NCI-H2227 treated with DMSO at 0.1 percent for 48 hours (cell line): Measurements from ENCODE around the gene SLC1A4.
"Not testable (repeated sequence)": the region's sequence is repeated elsewhere in the genome, so short reads cannot be mapped to it uniquely, and the experiment has no call there.

ENCODE experiments used
- DNase-seq: peaks from one replicate; lab custom pipeline; 2025; lab: John Stamatoyannopoulos, UW

SLC1A4 gene

DNA sequence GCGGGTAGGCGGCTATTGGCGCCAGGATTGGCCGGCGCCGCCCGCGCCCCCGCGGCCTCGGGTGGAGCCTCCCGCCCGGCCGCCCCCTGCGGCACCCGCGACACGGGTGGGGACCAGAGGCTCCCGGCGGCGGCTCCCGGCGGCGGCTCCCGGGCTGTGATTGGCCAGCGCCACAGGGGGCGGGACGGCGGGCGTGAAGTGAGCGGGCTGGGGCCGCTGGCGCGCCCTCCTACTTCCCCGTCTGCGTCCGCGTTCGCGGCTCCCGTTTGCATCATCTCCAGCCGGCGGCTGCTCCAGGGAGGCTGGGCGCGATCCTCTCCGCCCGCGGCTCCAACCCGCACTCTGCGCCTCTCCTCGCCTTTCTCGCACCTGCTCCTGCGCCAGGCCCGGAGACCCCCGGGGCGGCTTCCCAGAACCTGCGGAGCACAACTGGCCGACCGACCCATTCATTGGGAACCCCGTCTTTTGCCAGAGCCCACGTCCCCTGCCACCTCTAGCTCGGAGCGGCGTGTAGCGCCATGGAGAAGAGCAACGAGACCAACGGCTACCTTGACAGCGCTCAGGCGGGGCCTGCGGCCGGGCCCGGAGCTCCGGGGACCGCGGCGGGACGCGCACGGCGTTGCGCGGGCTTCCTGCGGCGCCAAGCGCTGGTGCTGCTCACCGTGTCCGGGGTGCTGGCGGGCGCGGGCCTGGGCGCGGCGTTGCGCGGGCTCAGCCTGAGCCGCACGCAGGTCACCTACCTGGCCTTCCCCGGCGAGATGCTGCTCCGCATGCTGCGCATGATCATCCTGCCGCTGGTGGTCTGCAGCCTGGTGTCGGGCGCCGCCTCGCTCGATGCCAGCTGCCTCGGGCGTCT, at the start of gene SLC1A4:
Gene SLC1A4, plus strand, starts transcription at position 274 of the 856 bp plus-strand sequence. Its CDS starts 245 bp downstream, at position 519.
- DNase-seq: peak; percentile 80

DNA sequence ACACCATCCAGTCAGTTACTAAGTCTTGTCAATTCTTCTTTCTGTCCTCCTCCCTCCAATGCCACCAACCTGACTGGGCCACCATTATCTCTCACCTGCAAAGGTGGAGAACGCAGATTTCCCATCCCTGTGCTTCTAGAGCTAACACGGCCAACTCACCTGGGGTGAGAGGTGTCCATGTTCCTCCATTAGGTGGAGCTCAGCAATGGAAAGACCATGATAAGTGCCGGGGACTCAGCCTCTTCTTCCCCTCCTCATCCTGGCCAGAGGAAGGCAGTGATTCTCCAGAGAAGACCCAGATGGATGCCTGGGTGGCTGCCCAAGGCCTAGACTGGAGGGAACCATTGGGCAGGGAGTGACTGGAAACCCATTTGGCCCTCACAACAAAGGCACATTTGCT, 48.1 kb upstream of the SLC1A4 start:
- no peak for DNase-seq

DNA sequence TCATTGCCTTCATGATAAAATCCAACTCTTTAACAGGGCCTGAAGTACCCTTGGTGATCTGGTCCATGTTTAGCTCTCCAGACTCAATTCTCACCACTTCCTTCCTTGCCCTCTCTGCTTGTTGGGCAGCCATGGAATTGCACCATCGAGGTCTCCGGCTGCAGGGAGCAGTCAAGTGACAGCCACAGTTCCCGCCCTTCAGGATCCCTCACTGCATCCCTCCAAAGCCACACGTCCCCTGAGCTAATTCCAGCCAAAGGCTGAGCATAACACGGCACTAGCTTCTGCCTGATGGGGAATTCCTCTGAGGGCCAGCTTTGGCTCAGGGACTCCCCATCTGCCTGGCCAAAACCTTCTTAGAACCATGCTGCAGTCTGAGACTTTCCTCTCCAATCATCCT, 47.4 kb upstream of the SLC1A4 start:
- no peak for DNase-seq

DNA sequence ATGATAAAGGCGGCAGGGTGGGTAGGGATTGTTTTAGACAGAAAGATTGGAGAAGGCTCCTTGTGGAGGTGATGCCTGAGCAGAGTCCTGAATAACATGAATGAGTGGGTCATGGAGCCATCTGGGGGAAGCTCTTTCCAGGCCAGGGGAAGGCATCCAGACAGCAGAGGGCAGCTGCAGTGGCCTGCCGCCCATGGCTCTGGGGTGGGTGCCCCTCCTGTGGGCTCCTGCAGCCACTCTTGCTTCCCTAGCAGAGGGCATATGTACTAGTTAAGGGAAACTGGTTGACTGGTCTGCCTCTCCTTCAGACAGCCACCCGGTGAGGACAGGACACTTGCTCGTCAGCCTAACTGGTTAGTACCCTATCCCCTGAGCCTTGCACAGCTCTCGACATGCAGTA, 46.5 kb upstream of the SLC1A4 start:
- no peak for DNase-seq

DNA sequence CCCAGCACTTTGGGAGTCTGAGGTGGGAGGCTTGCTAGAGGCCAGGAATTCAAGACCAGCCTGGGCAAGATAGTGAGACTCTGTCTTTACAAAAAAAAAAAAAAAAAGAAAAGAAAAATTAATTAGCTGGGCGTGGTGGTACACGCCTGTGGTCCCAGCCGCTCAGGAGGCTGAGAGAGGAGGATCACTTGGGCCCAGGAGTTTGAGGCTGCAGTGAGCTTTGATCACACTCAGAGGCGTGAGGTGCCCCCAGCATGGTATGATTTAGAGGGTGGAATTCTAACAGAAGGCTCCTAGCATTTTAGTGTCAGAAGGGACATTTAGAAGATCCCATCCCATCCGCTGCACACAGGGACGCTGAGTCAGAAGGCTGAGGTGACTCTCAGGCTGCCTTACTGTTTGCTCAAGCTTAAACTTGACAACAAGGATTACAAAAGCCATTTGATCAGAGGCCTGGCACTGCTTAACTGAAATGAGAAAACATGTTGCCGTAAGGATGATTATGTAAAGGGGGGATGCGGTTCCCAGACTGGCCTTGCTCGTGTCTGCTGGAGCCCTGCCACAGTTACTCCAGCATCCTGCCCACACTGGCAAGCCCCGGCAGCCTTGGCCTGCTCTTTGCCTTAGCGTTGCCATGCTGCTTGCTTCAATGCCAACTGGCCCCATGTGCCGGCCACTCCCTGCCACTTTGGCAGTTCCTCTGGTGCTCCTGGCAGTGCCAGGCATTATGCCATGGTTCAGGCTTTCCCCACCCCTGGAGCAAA, 45.6 kb upstream of the SLC1A4 start:
- DNase-seq: no peak

DNA sequence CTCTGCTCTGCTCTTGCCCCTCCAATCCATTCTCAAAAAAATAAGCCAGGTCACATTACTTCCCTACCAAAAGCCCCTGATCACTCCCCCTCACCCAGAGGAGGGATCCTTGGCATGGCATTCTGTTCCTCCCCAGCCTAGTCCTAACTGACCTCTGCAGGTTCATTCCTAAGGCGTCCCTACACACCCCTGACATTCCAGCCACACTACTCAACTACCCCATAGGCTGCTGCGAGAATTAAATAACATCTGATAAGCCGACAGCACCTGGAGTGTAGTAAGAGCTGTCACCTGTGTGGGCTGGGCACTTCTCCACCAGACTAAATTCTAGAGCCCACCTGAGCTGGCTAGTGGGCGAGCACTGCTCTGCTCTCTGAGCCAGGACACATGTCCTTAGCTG, 44.7 kb upstream of the SLC1A4 start:
- no peak for DNase-seq

DNA sequence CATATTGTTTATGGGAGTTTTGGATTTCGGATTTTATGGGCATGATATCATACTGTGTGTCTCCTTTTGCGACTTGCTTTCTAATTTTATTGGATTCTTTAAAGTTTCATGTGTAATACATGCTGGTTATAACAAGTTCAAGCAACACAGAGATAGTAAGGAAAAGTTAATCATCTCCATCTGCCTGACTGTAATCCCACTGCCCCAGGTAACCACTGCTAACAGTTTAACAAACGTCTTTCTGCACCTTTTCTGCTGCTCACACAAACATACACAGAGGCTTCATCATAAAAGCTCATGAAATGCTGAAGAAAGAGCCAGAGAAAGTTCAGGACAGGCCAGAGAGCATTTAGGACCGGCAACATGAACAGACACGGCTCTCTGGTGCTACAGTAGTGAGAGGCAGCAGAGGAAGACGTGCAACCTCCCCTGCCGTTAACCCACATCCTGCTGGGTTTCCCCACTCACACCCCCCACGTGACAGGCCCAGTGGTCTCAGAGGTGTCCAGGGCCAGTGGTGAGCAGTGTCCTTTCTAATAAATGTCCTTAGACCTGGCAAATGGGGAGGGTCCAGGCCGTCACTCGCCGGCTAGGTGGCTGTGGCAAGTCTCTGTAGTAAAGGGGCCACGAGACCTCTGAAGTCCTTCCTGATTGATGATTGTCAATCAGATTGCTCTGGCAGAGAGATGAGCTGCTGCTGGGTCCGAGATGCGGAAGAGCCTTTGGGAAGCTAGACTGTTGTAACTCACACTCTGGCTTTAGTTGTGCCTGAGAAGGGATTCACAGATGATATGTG, 43.0 kb upstream of the SLC1A4 start:
- DNase-seq: no peak

DNA sequence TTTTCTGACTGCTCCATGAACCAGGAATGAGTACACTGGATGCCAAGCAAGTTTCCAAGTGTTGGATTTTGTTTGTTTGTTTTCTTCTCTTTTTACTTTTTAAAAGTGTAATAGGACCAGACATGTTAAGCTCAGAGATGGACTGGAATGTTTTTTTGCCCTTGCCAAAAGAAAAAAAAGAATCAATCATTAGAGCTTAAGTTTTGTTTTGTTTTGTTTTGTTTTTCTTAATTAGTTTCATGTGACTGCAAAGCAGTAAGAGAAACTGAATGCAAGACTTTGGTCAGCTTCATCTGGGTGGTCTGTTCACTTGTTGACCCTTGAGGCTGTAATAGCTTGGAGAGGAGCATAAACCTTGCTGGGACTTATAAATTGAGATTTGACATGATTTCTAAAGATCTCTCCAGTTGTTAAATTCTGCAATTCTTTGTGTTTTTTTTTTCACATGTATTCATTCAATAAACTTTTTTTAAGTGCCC, 42.4 kb upstream of the SLC1A4 start:
- no peak for DNase-seq

DNA sequence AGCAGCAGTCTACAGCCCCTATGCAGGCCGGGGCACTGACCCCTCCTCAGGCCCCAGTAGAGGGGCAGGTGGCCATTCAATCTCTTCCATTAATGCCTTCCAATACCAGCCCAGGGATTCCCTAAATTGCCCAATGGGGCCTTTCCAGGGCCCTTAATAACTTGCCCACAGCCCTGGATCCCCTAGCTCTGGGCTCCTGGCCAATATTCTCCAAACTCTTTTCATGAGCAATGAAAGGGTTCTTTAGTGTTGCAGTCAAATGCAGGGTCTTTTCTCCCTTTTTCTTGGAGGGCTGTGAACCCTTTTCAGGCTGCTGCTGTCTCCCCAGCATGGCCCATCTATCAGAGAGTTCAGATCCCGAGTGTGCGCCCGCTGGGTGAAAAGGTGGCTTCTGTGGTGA, 41.3 kb upstream of the SLC1A4 start:
- DNase-seq: no peak

DNA sequence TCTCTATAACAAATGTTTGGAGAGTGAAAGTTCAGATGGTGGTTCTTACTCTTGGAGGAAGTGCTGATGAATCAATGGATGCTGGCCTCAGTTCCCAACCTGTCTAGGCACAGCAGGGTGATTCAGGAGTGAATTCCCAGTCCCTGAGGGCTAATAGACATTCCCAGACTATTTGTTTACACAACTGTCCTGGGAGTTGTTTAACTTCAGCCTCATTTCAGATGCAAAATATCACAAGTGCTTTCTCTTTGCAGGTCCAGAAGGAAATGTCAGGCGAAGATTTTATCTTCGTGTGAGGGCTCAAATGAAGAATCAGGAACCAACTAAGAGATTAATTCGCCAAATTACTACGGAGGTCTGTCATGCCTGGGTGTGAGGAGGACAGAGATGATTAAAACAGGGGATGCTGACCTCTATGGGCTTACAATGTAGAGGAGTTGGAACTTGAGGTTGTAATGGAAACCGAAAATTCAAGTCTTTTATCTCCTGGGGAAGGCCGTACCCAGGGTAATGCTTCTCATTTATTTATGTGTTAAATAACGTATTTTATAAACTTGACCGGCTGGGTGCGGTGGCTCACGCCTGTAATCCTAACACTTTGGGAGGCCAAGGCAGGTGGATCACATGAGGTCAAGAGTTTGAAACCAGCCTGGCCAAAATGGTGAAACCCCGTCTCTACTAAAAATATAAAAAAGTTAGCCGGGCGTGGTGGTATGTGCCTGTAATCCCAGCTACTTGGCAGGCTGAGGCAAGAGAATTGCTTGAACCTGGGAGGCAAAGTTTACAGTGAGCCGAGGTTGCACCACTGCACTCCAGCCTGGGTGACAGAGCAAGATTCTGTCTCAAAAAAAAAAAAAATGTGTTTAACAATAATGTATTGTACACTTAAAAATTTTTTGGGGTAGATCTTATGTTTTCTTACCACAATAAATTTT, 38.7 kb upstream of the SLC1A4 start:
- no peak for DNase-seq

DNA sequence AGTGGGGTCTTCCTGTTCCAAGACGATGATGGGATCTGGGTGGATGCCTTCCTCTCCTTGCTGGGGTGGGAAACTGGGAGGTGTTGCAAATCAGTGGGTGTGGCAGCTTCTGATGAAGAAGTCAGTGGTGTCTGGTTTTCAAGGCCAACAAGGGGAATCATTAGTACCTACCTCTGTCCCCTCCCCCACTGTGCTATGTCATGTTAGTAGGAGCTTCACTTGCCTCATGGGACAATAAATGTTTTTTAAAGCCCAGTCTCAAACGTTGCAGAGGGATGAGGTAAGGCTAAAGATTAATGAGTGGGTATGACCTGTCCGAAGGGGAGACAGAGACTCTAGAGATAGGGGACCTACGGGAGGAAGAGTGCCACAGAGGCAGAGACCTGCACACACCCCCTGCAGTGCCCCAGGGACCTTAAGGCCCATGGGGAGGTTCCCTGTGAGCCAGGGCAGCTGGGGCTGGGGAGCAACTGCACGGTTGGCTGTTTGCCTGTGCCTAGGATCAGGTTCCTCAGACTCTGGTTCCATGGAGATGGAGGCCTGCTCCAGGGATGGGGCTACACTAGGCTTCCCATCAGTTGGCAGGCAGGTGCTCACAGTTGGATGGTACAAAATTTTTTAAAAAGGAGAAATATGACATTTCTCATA, 37.8 kb upstream of the SLC1A4 start:
- DNase-seq: no peak

DNA sequence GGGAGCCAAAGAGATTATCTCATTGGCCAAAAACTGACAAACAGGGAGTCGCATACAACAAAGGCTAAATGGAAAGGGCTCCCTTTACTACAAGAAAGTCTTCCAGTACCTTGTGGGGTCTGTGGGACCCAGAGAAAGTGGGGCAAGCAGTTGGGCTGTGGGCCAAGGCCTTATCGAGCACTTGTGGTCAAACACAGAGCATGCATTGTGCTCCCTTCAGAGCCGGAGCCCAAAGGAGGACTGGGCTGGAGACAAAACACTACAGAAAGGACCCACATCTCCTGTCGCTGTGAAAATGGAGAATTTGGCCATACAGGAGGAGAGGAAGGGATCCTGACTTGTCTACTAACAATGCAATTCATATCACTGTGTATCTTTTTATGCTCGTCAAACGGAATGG, 37.1 kb upstream of the SLC1A4 start:
- DNase-seq: no peak

DNA sequence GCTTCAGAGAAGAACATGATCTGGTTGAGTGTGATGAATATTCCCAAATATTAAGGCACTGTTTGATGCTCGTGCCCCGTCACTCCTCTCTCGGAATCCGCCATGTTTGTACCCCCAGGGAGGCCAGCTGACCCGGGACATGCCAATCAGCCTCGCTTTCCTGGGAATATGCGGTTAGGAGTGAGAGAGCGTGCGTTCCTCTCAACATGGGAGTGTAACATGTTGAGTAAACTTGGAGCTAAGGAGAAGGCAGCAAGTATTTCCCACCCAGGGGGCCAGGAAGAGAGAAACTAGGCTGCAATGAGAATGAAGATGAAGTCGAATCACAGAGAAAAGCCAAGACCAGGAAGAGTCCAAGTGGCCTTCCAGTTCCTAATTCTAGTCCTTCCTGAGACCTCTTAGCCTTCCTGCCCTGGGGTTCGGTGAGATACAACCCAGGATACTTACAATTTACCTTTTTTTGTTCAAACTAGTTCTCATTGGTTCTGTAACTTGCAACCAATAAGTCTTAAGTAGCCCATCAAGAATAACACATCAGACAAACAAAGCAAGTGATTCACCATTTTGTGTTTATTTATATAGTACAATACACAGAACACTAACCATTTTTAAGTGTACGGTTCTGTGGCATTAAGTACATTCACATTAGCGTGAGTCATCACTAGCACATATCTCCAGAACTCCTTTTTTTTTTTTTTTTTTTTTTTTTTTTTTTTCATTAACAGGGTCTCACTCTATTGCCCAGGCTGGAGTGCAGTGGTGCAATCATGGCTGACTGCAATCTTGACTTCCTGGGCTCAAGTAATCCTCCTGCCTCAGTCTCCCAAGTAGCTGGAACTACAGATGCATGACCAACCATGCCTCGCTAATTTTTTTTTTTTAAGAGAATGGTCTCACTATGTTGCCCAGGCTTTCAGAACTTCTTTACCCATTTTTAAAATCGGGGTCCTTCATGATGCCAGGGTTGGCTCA, 36.4 kb upstream of the SLC1A4 start:
- no peak for DNase-seq

DNA sequence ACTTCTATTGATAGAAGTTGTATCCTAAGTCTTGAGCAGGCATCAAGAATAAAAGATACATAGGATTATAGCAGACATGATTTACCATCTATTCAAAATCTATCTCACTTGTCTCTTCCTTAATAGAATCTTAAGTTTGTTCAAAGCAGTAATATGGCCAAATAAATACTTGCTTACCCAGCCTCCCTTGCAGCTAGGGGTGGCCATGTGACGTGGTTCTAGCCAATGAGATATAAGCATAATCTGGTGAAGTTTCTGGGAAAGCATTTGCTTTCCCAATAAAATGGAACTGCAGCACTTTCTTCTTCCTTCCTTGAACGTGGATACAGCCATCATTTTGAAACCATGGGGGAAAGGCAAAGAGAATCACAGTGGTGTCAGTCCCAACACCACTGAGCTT, 33.7 kb upstream of the SLC1A4 start:
- DNase-seq: no peak

DNA sequence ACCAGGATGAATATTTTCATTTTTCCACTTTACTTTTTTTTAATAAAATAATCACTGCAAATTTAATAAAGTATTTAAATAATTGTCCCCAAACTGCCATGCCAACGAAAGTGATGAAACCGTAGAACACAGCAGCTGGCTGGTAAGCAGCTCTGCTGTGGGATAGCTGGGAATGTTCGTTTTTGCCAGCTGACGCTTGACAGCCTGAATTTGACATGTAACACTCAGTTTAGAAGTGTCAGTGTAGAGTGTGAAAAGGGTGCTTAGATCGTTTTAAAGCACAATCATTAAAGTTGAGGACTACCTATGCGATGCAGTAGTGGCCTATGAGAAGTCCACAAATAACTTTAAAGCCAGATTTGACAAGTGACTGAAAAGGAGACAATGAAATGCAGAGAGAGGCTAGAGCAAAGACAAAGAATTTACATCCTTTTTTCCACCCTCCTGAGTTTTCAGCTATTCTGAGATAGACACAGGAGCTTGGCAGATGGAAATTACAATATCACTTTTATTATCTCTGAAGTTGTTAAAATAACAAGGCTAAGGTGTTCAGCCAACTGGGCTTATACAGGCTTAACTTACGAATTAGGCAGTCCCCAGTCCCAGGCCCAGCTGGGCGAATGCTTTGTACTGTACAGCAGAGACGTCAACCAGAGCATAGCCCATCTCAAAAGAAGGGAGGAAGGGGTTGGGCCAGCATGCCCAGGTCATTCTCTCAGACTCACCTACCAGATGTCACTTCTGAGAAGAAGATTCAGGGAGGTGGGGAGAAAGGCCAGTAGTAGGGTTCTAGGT, 31.9 kb upstream of the SLC1A4 start:
- DNase-seq: no peak

DNA sequence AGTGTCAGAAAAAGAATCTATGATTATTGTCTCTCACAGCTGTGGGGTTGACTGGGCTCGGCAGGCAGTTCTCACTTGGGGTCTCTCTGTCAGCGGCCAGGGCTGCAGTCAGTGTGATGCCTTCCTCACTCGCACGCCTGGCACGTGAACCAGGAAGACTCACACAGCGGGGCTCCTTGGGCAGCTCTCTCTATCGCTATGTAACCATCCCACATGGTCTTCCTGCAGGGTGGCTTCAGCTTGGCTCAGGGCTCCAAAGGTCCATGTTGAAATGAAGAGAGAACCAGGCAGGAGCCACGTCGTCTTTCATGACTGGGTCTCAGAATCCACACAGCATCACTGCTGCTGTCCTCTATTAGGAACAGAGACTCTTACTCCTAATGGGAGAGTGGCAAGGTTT, 30.6 kb upstream of the SLC1A4 start:
- DNase-seq: no peak

DNA sequence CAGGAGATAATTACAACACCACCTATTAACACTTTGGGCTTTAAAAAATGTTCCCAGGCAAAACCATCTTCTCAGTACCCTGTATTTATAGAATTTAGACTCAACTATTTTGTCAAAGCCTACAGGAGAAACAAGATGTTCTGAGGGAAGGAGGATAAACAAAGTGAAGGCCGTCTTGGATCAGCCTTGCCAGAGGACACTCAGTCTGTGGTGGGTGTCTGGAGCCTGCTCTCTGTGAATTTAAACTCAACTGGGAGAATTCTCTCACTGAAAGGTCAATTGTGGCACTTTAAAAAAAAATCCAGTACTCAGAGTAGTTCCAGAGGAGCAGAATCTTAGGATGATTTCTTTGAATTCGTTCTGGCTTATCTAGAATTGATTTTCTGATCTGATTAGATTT, 28.4 kb upstream of the SLC1A4 start:
- DNase-seq: no peak

DNA sequence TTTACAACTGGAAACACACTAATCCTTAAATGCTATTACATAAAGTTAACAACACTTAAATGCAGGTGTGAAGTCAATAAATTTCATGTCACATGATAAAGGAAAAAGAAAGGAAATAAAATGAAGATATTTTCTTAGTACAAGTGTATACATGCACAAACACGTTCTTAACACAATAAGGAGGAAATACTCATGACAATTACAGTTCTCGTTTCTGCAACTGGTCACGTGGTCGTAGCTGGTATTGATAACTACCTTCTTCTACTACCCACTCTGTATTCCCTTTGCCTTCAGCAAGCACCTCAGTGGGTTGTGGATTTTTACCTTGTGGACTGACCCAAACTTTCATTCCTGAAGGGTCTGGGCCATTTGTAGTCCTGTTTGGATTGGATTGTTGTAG, 26.1 kb upstream of the SLC1A4 start:
- not testable (repeated sequence) for DNase-seq

DNA sequence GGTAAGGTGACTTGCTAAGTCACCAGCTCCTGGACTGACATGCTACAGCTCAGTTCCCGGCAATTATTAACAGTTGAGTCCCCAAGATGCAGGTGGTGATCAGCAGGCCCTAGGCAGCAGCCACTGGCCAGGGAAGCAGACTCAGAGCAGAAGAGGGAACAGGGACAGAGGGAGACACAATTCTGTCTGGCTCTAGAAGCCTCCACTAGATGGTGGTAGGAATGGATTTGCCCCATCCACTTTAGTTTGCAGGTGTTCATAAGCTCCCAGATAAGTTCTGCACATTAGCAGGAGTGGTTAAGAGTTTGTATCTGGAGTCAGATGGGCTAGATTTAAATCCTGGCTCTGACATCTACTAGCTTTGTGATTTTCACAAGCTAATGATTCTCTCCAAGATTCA, 25.5 kb upstream of the SLC1A4 start:
- no peak for DNase-seq
